Fibroblast of the aortic adventitia (primary cell): Measurements from ENCODE around the gene ALLC. TPM values are rescaled to one million over a fixed set of nuclear protein-coding genes. Genes with fewer than 3 reads are reported as not detected.

ENCODE experiments used
- DNase-seq: peaks from one replicate; pipeline ENCODE4 v3.0.0-alpha.2; 2010; ENCODE audit warnings: low read depth
- H3K4me3 ChIP-seq: 2 replicates; pipeline ENCODE4 v1.5.1; 2011; ENCODE audit warnings: low read depth, mild to moderate bottlenecking, control low read depth, low read length, moderate library complexity
- total RNA-seq: library from RNA; depleted of rRNA; stranded (reverse); fragments of >200 nt; gene quantifications from 2 replicates; pipeline ENCODE4 v1.2.3, GENCODE V29; 2012; ENCODE audit warnings: low replicate concordance
- TF ChIP-seq, protein P1 (sequence below): IDR thresholded peaks from 2 replicates; pipeline ENCODE4 v1.5.1; 2011; ENCODE audit warnings: mild to moderate bottlenecking, low read length, control low read depth, inconsistent platforms; ENCODE audit not compliant: insufficient read depth

The ALLC gene
- total RNA-seq, 1 donor: not detected

DNA sequence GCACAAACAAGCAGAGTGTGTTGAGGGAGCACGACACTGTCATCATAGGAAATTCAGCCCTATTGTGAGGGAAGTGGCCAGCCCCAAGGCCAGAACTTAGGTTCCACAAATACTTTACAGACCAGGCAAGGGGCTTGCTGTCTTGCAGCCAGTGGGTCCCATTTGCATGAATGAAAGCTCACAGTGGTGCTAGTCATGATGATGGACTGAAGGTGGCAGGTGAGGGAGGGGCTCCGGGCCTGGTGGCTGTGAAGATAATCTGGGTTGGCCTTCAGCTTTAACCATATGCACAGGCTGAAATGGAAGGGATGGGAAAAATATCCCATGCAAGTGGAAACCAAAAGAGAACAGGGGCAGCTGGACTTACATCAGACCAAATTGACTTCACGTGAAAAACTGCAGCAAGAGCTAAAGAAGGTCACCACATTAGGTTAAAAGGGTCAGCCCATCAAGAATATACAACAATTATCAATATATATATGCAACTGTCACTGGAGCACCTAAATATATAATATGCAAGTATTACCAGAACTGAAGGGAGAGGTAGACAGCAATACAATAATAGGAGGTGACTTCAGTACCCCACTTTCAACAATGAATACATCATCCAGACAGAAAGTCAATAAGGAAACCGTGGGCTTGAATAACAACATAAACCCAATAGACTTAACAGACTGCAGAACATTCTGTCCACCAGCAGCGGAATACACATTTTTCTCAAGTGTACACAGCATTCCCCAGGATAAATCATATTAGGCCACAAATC lies 84.9 kb downstream of the ALLC start:
- no peak overlapping the region for H3K4me3 ChIP-seq
- TF ChIP-seq, protein P1, sequence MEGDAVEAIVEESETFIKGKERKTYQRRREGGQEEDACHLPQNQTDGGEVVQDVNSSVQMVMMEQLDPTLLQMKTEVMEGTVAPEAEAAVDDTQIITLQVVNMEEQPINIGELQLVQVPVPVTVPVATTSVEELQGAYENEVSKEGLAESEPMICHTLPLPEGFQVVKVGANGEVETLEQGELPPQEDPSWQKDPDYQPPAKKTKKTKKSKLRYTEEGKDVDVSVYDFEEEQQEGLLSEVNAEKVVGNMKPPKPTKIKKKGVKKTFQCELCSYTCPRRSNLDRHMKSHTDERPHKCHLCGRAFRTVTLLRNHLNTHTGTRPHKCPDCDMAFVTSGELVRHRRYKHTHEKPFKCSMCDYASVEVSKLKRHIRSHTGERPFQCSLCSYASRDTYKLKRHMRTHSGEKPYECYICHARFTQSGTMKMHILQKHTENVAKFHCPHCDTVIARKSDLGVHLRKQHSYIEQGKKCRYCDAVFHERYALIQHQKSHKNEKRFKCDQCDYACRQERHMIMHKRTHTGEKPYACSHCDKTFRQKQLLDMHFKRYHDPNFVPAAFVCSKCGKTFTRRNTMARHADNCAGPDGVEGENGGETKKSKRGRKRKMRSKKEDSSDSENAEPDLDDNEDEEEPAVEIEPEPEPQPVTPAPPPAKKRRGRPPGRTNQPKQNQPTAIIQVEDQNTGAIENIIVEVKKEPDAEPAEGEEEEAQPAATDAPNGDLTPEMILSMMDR: no peak
- DNase-seq: no peak

DNA sequence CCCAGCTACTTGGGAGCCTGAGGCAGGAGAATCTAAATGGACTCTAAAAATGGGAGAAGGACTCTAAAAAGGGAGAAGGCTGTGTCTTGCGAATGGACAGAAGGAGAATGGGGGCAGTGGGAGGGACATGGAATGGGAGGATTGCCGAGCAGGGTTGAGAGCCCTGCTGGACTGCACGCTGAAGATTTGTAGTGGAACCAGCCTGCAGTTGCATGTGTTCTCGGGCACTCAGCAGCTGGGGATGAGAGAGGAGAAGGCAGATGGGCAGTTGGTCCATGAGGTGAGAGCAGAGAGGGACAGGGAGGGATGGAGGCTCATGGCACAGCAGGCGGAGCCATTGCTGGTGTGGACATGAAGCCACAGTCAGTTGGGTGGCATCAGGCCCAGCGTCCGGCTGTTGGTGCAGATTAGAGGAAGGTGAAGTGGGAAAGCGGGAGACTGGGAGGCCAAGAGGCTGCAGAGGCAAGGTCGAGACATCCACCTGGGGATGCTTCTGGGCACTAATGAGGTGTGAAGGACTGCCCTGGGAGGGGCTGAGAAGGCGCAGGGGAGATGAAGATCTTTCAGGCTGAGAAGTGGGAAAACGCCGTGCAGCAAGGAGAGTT lies 86.1 kb downstream of the ALLC start:
- TF ChIP-seq, protein P1: no peak
- no peak for DNase-seq
- no peak overlapping the region for H3K4me3 ChIP-seq

DNA sequence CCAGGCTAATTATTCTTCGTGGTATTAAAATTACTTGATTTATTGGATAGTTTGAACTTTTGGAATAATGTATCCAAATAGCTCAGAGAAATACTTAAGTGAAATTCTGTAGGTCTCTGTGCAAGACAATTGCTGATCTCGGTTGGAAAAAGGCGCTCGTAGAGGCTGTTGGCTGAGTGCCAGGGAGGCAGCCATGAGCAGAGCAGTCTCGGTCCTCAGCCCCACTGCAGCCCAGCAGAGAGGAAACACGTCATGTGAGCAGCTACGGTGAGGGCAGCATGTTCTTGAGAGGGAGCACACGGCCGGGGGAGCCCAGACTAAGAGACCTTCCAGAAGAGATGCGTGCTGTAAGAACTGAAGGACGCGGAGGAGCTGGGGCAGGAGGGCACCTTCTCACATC lies 87.9 kb downstream of the ALLC start:
- TF ChIP-seq, protein P1: no peak
- no peak for DNase-seq
- H3K4me3 ChIP-seq: no peak overlapping the region

DNA sequence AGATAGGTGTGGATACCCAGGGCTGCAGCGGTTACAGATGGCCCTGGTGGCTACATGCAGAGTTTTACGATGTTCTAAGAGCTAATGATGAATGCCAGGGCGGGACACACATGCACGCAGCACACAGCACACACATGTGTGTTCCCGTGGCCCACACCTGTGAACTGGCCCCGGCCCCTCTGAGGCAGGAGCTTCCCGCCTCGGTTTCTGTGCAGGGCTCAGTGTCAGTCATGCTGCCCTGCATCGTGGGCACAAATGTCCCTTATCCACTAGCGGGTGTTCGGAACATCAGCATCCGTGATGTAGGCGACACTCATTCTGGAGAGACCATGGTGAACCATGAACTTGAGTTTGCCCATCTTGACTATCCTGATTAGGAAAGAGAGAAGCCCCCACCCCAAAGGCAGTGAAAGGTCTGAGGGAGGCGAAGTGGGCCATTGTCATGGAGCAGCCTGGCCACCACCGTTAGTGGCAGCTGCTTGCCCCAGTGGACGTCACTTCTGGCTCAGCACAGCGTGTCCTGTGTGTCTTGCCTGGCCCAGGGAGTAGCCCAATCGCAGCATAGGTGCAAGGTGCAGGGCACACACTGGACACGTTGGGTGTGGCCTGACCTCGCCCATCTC lies 89.1 kb downstream of the ALLC start:
- no peak for DNase-seq
- TF ChIP-seq, protein P1: no peak
- no peak overlapping the region for H3K4me3 ChIP-seq

DNA sequence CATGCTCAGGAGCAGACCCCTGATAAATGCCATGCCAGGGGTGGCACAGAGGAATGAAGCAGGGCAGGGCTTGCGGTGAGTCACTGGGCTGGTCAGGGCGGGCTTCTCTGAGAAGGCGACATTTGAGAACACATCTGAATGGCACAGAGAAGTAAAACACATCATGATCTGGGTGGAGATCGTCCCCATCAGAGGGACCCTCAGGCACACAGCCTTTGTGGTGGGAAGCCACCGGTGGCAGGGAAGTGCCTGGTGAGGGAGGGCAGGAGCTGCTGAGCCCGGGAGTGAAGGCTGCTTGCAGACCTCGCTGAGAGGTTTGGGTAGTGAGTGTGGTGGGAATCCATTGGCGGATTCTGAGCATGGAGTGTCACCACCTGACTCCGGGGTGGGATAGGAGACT lies 89.8 kb downstream of the ALLC start:
- DNase-seq: no peak
- no peak overlapping the region for H3K4me3 ChIP-seq
- TF ChIP-seq, protein P1: no peak

DNA sequence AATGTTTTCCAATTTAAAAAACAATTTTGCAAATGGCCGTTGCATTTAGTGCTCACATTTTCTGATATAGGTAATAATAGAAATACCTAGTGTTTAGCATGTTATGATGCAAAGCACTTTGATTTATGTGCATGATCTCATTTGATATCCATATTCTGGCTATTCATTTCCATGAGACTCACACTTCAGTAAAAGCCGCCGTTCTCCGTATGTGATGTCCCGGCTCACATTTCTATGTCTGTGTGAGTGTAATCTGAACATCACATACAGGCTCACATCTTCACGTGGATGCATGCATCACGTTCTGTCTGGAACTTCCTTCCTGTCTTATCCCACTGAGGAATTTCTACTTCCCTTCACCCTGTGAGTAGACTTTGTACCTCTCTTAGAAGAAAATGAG lies 91.2 kb downstream of the ALLC start:
- TF ChIP-seq, protein P1: no peak
- DNase-seq: no peak
- no peak overlapping the region for H3K4me3 ChIP-seq
